Kidney glomerular epithelial cell (primary cell): Measurements from ENCODE around the gene MYL10.
A peak's percentile ranks its signal among the peaks of the same experiment; 100 is the strongest.
"Not testable (repeated sequence)": the region's sequence is repeated elsewhere in the genome, so short reads cannot be mapped to it uniquely, and the experiment has no call there.

Experiments
- DNase-seq: peaks from one replicate; lab custom pipeline; 2025; lab: John Stamatoyannopoulos, UW

The MYL10 gene

GRCh38 chr7:101618207-101618839, 10.8 kb downstream of the MYL10 start:
- no peak for DNase-seq

DNA sequence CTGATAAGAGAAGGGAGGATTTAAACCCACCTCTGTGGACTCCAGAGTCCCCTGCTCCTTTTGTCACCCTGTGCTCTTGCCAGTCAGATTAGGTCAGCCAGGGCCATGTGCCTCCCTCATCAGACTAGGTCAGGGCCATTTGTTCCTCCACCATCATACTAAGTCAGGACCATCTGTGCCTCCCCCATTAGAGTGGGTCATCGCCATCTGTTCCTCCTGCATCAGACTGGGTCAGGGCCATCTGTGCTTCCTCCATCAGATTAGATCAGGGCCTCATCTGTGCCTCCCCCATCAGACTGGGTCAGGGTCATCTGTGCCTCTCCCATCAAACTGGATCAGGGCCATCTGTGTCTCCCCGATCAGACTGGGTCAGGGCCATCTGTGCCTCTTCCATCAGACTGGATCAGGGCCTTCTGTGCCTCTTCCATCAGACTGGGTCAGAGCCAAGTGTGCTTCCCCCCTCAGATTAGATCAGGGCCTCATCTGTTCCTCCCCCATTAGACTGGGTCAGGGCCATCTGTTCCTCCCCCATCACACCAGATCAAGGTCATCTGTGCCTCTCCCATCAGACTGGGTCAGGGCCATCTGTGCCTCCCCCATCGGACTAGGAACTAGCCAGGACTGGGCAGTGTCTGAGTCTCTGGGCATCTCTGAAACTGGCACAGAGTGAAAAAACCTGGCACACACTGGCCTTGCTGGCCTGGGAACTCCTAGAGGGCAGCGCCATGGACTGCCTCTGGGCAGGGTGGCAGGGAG, 11.5 kb downstream of the MYL10 start:
- no peak for DNase-seq

GRCh38 chr7:101615446-101615845, 13.7 kb downstream of the MYL10 start:
- no peak for DNase-seq

DNA sequence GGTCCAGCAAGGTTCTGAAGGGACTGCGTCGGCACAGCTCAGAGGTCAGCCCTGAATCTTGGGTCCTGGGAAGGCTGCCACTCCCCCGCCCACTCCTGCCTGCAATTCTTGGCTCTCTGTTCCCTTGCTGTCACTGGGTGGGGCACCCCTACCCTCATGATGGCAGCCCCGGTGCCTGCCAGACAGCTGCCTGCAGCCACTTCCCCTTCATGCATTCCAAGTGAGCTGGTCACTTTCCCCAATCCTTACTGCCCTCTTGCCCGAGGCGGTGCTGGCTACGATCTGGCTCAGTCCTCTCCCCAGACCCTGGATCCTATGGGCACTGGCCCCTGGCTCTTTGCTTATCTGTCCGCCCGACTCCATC, 14.2 kb downstream of the MYL10 start:
- no peak for DNase-seq

DNA sequence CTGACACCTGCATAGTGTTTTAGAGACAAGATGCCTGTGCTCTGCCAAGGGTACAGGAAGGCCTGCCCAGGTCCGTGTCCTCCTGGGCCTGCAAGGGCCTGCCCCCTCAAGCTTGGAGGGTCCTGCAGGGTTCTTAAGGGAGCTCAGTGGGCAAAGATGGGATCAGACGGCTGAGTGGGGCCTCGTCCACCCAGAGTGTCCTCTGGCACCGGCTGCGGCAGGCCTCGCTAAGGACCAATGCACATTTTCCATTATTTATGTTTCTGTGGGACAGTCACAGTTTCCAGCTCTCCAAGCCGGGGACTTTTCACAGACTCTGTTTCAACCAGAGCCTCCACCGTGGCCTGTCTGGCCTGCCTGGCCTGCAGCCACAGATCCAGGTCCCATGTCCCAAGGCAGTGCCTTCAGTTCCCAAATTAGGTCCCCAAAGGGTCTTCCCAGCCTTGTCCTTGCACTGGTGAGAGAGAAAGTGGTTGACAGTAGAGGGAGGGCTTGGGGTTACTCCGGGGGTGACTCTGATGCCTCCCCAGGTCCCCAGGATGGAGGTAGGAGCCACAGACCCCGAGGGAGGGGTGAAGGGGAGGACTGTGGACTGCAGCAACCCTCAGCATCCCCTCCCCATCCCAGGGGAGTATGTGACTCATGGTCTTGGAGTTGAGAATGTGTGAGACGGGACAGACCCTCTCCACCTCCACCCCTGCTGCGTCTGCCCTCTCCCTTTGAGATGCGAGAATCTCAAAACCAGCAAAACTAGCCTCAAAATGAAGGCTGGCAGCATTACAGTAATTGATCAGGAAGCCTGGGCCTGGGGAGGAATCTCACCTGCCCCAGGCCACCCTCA, 14.8 kb downstream of the MYL10 start:
- DNase-seq, result no peak

DNA sequence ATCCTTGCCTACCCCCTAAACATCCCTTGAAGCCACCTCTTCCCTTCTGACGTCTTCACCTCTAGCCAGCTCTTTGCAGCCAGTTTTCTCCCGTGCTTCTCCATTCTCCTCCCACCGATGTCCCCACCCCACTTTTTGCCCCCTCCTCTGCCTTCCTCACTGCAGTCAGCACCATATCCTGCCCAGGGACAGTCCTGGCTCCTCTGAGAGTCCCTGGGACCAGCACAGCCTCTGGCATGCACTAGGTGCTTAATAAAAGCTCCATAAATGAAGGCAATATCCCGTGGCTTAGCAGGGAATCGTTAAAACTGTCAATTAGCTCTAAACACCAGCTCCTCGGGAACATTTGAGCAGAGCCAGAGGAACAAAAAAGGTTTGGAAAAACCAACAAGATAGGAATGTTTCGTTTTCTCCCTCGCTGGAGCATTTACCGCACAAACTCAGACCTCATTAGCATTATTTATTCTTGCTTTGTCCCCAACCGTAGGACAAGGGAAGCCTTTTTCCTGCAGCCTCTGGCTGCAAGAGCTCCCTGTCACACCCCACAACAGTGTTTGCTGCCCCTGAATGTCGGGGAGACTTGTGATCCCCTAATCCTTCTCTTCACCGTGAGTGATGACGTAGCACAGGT, 16.1 kb downstream of the MYL10 start:
- no peak for DNase-seq

- DNase-seq, result no peak
Observed at GRCh38 chr7:101608772-101609713, 20.1 kb downstream of the MYL10 start.

GRCh38 chr7:101606498-101606923, 22.6 kb downstream of the MYL10 start:
- DNase-seq, result no peak

DNA sequence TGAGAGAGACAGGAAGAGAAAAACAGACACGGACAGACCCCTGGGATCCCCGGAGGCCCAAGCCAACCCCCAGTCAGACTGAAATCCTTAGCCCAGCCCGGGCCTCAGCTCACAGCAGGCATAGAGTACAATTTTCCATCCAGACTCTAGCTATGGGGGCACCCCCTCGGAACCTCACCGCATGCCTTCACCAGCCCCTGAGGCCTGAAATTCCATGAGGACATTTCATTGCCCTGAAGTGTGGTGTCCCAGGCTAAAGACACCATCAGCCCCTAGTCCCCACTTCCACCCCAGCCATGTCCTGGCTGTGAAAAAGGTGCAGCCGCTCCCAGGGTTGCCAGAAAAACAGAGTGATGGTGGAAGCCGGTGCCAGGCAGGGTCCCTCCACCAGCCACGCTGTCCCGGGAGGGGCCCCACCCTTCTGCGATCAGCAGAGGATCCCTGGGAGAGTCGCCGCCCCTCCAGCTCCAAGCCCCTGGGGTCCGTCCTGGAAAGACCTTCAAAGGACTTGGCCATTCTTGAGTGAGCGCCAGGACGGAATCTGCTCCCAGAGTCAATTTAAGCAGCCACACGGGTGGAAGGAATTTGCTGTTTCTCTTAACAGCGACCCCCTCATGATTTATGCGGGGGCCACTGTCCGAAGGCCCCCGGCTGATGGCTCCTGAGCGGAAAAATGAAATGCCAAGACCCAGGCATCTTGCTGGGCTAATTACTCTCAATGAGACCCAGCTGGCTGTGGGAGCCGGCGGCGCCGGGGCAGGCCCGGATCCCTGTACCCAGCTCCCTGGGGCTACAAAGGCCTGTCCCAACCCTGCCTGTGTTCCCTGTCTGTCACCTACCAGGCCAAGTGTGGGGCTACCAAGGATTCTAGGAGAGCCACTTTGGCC, 23.2 kb downstream of the MYL10 start:
- no peak for DNase-seq

DNA sequence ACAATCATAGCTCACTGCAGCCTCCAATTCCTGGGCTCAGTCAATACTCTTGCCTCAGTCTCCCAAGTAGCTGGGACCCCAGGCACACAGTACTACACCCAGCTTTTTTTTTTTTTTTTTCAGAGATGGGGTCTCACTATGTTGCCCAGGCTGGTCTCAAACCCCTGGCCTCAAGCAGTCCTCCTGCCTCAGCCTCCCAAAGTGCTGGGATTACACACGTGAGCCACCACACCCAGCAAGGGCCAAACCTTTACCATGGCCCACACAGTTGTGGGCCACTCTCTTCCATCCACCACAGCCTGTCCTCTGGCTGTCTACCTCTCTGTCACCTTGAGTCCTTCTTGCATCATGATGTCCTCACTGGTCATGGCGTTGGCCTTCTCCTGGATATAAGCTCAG, 24.2 kb downstream of the MYL10 start:
- not testable (repeated sequence) for DNase-seq

DNA sequence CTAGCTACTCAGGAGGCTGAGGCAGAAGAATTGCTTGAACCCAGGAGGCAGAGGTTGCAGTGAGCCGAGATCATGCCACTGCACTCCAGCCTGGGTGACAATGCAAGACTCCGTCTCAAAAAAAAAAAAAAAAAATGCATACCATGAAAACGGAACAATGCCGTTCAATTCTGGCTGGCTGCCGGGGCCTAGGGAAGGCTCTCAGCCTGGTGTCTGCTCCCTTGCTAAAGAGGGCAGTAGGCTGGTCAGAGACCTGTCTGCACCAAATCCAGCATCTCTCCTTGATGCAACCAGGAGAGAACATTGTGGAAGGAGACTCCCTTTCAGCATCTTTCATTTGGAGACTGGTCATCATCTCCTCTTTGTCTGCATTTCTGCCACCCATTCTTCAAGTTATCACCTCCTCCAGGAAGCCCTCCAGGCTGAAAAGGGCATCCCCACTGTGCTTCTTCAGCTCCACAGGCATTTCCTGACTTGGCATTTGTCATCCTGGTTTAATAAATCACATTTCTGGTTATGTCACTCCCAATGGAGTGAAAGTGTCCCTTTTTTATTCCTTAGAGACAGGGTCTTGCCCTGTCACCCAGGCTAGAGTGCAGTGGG, 24.7 kb downstream of the MYL10 start:
- DNase-seq, result no peak

GRCh38 chr7:101602484-101603241, 26.4 kb downstream of the MYL10 start:
- peak; percentile 51 for DNase-seq

DNA sequence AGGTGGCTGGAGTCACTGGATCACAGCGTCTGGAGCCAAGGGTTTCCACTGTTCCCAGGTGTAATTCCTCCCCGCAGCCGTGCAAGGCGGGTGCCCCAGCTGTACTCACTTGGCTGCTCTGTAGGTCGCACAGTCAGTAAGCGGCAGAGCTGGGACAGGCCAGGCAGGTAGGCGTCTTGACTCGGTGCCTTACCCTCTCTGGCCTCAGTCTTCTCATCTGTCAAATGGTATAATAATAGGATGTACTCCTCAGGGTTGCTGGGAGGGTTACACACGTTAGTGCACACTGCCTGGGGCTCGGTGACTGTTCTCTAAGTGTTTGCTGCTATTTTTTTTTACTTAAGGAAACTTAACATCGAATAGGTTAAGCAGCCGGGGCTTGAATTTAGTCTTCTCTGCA, 27.0 kb downstream of the MYL10 start:
- DNase-seq, result no peak

- no peak for DNase-seq
Observed at GRCh38 chr7:101599787-101600186, 29.3 kb downstream of the MYL10 start.

DNA sequence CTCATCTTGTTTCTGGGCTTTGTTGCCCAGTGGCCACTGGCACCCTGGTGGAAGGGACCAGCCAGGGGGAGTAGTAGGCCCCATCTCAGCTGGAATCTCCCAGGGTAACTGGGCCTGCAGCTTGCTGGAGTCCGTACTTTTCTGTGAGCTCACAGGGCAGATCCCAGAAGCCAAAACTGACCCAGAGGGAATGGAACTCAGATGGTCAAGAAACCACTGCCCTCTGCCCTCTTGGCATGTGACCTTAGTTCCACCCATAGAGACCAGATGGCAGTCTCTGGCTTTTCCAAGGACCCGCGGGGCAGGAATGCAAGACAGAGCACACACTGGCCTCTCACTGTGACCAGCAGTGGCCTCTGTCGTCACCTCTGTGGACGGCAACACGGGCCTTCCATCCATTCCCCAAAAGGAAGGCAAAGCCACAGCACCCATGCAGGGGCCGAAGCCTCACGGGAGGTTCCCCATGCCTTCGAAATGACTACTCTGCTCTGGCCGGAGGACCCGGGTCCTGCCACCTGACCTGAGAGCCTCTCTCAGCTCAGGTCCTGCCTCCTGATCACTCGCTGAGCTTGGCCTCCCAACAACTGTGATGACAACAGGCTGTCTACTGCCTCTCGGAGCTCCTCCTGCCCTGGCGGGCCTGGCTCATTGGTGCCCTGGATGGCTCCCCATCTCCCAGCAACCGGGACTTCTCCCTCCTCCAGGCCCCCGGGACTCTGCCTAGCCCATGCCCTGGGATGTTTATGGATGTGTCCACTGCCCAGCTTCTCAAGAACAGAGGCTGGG, 29.9 kb downstream of the MYL10 start:
- no peak for DNase-seq

- DNase-seq, result no peak
Observed at GRCh38 chr7:101598422-101598985, 30.6 kb downstream of the MYL10 start.

- no peak for DNase-seq
Observed at GRCh38 chr7:101597941-101598340, 31.2 kb downstream of the MYL10 start.

GRCh38 chr7:101596898-101597297, 32.2 kb downstream of the MYL10 start:
- no peak for DNase-seq
